ENCODE results near the gene DNAH2.
A peak's percentile ranks its signal among the peaks of the same experiment; 100 is the strongest.

Gene DNAH2

DNA sequence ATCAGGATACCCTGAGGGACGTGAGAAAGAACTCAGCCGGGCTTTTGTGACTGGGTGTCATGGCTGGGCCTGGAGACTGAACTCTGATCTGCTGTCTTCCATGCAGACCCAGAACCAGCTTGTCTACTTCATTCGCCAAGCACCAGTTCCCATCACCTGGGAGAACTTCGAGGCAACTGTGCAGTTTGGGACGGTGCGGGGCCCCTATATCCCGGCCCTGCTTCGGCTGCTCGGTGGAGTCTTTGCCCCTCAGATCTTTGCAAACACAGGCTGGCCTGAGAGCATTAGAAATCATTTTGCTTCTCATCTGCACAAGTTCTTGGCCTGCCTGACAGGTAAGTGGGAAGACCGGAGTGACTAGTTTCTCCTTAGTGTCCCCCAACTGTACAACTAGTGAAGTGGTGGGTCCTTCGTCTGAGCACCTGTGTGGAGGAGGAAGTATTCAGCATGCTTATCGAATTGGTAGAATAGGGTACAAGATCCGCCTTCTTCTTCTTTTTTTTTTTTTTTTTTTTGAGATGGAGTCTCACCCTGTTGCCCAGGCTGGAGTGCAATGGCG, 15.5 kb downstream of the DNAH2 start:
- no peak for DNase-seq

DNA sequence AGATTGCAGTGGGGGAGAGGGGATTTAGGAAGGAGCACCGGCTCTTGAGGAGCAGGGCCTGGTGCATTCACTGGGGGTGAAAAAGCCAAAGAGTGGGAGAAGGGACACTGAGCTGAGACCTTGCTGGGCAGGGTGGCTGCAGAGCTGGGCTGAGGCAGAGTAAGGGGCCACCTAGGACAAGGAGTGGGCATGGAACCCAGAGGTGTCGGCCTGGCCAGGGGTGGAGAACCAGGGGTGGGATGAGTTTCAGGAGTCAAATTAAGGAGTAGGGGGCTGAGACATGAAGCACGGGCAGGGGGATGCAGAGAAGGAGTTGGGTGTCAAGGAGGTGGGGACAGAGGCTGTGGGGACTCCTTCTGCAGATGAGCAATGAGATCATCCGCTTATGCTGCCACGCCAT, 20.1 kb downstream of the DNAH2 start:
- no peak for DNase-seq

DNA sequence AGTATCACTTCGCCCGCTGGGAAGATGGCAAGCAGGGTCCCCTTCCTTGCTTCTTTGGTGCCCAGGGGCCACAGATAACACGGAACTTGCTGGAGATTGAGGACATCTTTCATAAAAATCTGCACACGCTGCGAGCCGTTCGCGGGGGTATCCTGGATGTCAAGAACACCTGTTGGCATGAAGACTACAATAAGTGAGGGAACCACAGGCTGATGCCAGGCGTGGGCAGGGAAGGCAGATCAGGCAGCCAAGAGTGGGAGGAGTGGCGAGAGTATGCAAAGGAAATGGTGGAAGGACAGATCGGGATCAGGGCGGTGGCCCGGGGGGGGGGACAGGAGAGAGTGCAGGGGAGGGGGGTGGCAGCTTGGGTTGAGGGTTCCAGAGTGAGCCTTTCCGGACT, 22.2 kb downstream of the DNAH2 start:
- DNase-seq, result no peak

DNA sequence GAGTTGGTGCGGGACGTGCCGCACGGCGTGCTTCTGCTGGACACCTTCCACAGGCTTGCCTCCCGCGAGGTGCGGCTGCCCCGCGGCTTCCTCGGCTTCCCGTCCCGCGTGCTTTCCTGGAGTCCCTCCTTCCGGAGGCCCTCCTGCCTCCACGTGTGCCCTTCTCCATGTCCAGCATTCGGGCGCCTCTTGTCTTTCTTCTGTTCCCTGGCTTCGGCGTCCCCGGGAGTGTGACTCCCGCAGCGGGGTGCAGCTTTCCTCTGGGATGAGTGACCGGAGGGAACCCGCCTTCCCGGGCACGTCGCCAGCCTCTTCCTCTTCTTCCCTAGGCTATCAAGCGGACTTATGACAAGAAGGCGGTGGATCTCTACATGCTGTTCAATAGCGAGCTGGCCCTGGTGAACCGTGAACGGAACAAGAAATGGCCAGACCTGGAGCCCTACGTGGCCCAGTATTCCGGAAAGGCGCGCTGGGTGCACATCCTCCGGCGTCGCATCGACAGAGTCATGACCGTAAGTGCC, 23.0 kb downstream of the DNAH2 start:
- DNase-seq, result no peak

DNA sequence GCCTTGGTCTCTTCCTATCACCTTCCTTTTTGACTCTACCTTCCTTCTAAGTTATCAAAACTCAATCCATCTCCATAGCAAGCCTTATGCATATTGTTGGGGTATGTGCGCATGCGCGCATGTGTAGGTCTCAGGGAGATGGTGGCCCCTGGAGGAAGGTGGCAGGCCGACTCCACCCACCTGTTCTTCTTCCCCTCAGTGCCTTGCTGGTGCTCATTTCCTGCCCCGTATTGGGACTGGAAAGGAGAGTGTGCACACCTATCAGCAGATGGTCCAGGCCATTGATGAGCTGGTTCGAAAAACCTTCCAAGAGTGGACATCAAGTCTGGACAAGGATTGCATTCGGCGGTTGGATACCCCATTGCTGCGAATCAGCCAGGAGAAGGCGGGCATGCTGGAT, 25.2 kb downstream of the DNAH2 start:
- no peak for DNase-seq

DNA sequence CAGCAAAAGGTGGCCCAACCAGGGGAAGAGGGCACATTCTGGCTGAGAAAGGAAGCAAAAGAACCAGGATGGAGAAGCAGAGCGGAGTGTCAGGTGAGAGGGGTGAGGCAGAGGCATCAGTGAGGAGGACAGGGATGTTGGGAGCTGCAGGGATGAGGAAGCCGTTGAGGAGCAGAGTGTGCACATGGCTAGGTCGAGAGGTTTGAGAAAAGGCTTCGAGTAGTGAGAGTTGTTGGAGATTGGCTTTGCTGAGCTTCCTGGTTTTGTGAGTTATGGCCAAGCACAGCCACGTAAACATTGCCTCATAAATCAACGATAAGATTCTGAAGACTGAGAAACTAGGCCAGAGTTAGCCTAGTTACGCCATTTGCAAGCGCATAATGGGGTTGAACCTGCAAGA, 26.9 kb downstream of the DNAH2 start:
- DNase-seq, result no peak

DNA sequence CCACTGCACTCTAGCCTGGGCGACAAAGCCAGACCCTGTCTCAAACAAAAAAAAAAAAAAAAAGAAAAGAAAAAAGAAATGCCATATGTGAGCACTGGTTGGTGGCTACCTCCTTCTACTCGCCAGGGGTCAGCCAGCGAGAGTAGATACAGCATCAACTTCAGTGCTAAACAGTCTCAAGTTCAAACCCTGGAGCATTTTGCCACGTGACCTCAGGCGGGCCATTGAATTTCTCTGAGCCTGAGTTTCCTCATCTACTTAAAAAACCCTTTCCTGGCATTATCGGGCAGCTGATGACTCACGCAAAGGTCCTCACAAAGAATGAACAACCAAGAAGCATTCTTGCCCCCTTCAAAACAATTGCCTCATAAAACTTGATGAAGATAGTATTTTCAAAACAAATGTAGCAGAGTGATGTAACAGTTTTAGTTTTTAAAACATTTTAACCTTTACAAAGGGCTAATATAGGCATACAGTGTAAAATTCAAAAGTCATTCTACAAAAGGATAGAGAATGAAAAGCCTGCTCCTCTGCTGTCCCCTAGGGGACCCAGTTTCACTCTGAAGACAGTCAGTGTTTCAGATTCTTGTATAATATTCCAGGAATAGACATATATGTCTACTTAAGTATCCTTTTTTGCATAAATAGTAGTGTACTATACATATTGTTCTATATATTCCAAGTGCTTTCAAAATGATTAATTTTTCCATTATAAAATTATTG, 28.4 kb downstream of the DNAH2 start:
- no peak for DNase-seq

DNA sequence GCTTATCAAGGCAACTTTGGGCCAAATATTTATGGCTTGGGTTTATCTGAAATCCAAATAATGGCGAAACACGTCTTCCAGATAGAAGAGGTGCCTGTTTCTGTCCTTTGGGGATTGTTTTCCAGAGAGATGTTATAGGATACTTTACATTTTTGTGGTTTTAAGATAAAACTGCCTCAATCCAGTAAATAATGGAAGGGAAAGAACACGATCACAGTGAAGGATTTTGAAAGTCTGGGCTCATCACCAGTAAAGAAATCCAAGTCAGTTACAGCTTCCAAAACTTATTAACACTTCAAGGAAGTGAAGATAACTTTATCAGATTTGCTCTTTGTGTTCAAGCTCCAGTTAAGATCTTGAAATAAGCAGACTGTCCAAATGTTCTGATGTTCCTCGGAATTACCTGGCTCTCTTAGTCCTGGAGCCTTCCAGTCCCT, 30.1 kb downstream of the DNAH2 start:
- no peak for DNase-seq

DNA sequence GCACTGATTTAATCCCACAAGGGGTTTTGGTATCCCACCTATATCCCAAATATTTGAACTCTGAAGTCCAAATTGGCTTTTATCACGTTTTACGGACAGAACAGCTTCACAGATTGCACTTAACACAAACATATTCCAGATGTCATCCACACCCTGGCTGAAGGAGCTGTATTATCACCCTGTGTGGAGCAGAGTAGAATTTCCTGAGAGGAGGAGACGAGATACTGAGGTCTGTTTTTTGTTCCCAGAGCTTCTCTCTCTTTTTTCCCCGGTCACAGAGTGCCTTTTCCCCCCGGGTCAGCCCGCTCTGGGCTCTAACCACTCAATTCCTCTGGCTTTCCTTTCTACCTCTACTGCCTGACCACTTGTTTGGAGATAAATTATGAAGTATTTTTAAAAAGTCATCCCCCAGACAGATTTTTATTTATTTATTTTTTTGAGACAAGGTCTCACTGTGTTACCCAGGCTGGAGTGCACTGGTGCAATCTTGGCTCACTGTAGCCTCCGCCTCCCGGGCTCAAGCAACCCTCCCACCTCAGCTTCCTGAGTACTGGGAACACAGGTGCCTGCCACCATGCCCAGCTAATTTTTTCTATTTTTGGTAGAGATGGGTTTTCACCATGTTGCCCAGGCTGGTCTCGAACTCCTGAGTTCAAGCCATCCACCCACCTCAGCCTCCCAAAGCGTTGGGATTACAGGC, 30.7 kb downstream of the DNAH2 start:
- DNase-seq, result no peak

DNA sequence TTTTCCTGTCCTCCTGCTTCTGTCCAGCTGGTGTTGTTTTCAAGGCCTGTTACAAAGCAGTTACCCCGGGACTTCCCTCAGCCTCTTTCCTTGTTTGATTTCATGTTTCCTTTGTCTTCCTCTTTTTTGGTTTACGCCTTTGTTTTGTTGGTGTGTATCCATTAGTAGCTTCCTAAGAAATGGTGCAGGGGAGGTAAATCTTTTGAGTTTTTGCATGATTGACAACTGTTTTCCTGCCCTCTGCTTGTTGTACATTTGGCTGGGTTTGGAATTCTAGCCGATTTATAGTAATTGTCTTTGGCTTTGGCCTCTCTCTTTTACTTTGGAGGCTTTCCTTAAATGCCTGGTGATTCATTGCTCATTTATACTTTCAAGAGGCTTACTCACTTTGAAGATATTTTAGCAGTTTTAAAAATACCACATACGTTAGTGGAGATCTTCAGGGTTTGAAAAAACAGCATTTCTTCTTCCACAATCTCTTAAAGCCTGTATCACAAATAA, 32.8 kb downstream of the DNAH2 start:
- DNase-seq, result no peak

DNA sequence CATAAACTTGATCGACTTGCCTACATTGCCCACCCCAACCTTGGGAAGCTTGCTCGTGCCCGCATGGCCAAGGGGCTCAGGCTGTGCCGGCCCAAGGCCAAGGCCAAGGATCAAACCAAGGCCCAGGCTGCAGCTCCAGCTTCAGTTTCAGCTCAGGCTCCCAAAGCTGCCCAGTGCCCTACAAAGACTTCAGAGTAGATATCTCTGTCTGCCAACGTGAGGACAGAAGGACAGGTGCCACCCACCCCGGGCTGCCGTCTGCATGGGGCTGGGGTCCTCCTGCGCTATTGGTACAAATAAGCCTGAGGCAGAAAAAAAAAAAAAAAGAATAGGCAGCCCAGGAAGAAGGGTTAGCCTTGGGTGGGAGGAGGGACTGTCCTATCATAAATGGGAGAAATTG, 37.1 kb downstream of the DNAH2 start:
- DNase-seq, result no peak

DNA sequence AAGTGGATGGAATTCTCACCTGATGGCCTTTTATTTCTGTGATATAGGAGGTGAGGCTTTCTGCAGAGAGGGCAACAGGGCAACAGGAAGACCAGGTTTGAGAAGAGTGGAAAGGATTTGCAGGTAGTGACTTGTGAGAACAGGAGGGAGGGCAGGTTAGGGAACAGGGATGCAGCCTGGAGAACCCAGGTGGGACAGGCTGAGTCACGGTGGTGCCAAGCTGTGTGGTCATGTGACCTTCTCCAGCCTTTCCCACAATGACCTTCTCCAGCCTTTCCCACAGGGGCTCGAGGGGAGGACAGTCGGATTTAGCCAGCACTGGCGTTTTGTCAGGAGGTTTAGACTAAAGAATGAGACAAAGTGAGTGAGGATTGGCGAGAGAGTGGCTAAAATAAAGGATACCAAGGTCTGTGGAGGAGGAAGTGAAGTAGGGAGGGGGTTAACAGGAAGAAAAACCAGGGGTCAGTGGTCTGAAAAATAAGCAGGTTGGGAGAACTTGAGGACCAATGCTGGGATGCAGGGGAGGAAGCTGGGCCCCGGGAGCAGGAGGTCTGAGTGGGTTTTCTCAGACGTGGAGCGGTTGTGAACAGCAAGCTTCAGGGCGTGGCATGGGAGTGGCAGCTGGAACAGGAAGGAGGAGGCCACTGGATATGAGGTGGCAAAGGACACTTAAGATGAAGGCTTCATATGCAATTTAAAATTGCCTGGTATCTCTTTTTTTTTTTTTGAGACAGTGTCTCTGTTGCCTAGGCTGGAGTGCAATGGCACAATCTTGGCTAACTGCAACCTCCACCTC, 37.7 kb downstream of the DNAH2 start:
- DNase-seq, result no peak

DNA sequence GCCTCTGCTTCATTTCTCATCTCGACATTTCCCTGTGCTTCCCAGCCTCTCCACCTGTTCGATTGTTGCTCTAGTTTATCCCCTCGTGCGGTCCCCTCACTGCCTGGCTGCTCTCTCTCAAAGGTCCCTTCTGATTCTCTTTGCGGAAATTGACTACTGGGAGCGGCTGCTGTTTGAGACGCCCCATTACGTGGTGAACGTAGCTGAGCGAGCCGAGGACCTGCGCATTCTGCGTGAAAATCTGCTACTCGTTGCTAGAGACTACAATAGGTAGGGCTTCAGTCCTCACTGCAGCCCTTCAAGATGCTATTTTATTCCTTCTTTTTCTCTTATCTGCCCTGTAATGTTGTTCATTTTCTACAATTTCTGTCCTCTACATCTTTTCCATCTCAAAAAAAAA, 39.4 kb downstream of the DNAH2 start:
- DNase-seq, result no peak

DNA sequence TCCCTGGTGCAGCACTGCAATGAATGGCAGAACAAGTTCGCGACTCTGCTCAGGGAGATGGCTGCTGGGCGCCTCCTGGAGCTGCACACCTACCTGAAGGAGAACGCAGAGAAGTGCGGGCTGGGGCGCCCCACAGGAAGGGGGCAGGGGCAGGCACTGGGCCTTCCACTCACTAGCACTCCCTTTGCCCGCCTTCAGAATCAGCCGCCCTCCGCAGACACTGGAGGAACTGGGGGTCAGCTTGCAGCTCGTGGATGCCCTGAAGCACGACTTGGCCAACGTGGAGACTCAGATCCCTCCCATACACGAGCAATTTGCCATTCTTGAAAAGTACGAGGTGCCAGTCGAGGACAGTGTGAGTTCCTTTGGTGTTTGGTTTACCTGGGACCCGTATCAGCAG, 46.4 kb downstream of the DNAH2 start:
- DNase-seq, result no peak

DNA sequence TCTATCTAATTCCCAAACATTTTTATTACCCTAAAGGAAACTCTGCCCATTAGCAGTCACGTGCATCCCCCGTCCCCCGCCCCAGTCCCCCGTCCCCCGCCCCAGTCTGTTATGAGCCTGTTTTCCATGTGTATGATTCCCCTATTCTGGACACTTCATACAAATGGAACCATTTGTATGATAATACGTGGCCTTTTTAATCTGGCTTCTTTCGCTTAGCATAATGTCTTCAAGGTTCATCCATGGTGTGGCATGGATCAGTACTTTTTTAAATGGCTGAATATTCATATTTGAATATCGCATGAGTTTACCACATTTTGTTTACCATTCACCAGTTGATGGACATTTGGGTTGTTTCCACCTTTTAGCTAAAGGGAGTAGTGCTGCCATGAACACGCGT, 49.5 kb downstream of the DNAH2 start:
- no peak for DNase-seq

DNA sequence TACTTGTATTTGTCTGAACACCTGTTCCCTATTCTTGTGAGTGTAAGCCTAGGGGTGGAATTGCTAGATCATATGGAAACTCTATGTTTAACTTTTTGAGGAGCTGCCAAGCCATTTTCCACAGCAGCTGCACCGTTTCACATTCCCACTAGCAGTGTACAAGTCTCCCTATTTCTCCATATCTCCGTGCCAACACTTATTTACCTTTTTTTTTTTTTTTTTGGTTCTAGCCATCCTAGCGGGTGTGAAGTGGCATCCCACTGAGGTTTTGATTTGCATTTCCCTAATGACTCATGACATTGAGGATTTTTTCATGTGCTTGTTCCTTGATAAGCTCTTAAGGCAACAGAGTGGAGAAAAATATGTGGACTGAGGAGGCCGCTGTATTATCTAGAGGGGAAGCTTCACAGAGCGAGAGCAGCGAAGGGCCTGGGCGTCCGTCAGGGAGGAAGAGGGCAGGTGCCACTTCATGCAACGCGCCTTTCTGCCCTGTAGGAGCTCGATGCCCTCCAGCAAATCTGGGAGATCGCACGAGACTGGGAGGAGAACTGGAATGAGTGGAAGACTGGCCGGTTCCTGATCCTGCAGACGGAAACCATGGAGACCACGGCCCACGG, 50.0 kb downstream of the DNAH2 start:
- DNase-seq, result peak; percentile 34

DNA sequence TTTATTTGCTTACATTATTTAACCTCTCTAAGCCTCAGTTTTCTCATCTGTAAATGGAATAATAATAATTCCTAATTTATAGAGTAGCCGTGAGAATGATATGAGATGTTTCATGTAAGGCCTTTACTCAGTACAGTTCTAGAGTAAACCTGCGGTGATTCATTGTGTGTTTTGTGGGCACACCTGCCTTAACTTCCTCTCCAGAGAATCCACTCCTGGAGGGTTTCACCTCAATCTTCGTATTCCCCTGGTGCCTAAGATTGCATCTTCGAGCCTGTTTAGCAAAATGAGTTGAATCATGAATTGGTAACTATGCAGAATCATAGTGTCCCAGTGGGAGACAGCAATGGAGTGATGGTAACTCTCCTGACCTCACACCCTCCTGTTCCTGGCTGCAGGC, 52.3 kb downstream of the DNAH2 start:
- no peak for DNase-seq

DNA sequence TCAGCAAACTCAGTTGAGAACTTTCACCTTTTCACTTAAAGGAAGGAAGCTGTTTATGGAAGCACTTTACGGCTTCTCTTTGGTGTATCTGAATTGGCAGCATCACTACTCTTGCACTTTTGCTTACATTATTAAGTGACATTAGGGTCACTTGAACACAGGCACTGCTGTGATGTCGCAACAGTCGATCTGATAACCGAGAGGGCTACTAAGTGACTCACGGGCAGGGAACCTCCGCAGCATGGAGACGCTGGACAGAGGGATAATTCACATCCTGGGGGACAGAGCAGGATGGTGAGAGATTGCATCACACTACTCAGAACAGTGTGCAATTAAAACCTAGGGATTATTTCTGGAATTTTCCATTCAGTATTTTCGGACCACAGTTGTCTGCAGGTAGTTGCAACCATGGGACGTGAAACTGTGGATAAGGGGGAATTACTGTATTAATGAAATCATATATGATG, 56.5 kb downstream of the DNAH2 start:
- no peak for DNase-seq

DNA sequence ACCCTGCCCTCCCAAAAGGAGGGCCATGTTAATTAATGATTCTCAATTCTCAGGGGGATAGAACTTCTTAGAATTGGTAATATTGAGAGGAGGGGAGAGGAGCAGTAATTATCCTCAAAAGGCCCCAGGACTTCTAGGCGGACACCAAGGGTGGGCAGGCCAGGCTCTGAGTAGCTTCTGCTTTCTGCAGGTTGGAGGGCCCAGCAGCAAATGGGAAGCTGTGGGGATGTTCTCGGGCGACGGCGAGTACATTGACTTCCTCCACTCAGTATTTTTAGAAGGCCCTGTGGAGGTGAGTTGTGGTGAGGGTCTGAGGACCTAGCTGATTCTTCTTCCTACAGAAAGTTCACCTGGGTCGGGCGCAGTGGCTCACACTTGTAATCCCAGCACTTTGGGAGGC, 57.5 kb downstream of the DNAH2 start:
- DNase-seq, result no peak

DNA sequence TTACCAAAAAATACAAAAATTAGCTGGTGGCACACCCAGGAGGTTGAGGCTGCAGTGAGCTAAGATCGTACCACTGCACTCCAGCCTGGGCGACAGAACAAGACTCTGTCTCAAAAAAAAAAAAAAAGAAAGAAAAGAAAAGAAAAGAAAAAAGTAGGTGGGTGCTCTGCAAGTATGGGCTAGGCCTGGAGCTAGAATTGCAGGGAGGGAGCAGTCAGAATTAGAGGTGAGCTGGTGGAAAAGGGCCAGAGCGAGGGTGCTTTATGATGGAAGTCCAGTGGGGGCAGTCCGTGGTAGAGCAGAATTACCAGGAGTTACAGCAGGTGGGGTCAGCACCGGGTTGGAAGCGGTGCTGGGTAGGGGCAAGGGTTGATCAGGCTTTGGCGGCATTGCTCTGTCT, 59.5 kb downstream of the DNAH2 start:
- DNase-seq, result no peak

DNA sequence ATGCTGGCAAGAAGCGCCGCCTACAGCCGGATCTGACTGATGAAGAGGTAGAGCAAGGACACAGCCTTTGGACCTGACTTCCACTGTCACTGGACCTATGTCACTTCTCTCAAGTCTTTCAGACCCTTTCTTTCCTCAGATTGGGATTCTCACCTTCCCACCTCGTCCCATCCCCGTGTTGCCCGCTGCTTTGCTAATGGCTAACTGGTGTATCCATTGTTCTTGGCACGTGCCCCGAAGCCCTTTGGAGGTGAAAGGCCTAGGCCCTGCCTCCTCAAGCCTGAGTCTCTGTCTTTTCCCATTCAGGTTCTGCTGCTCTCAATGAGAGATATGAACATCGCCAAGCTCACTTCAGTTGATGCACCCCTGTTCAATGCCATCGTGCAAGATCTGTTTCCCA, 63.2 kb downstream of the DNAH2 start:
- no peak for DNase-seq

DNA sequence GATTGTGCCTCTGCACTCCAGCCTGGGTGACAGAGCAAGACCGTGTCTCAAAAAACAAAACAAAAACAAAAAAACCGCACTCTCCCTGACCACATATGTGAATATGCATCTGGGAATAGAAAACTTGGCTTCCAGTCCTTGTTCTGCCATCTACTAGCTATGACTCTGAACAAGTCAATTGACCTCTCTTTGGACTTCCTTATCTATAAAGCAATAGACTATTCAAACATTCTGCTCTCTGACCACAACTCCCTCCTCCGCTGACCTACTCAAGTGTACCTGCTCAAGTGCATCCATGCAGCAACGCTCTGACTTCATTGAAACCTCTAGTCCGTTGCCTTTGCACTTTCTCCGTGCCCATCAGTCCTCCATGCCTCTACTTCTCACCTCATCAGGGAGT, 63.9 kb downstream of the DNAH2 start:
- no peak for DNase-seq

DNA sequence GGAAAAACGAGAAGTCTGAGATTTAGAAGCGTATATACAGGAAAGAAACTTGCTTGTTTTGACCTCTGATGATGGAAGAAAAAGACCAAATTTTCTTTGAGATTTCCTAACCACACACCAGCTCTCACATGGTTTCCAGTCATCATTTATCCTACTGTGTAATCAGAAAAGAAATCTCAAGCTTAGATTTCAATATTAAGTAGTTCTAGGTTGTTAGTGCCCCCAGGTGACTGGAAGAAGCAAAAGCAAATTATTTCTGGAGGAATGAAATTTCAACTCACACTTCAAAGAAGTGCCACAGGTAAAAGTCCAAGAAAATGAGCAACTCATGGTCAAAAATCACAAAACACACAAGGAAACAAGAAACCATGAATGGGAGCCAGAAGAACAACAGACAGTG, 64.7 kb downstream of the DNAH2 start:
- DNase-seq, result no peak
